ENCODE measurements around the gene RGS3.

- TF ChIP-seq CHD4 (IDR thresholded peaks at IDR 0.05; ENCODE audit: borderline replicate concordance) (no peak), BHLHE40 (IDR thresholded peaks at IDR 0.05; ENCODE audit: low read depth, low read length) (no peak), CTCF (IDR thresholded peaks at IDR 0.05) (no peak), TP53 (CRISPR knock-in tag; IDR thresholded peaks at IDR 0.05) (no peak), RAD21 (conservative IDR thresholded peaks at IDR 0.05 in 1 of 2, IDR thresholded peaks at IDR 0.05 in 1 of 2) (no peak)
These were observed 69.3 kb downstream of the RGS3 start for GRCh38 chr9:113532809-113533190.

All from A549 (cell line).